IMR-90 (cell line): ENCODE data around the gene CMTR1.

Source experiments
- BHLHE40 ChIP-seq: fragments of 150-350 bp; IDR thresholded peaks from 2 replicates; pipeline ENCODE4 v1.6.1; 2016; ENCODE audit warnings: mild to moderate bottlenecking, low read depth, low read length
- CEBPB ChIP-seq: IDR thresholded peaks from 2 replicates; pipeline ENCODE4 v1.6.1; 2012; ENCODE audit warnings: low read depth, low read length, improper control_type of control experiment
- CTCF ChIP-seq: conservative IDR thresholded peaks from 2 replicates; pipeline ENCODE4 v1.5.1; 2012; ENCODE audit warnings: mild to moderate bottlenecking, low read depth, low read length, improper control_type of control experiment
- ELK1 ChIP-seq: fragments of 150-350 bp; IDR thresholded peaks from 2 replicates; pipeline ENCODE4 v1.6.1; 2016; ENCODE audit warnings: low read depth, mild to moderate bottlenecking, low read length, moderate library complexity, borderline replicate concordance
- MAFK ChIP-seq: IDR thresholded peaks from 2 replicates; pipeline ENCODE4 v1.6.1; 2012; ENCODE audit warnings: low read depth, low read length, improper control_type of control experiment
- MAZ ChIP-seq: IDR thresholded peaks from 2 replicates; pipeline ENCODE4 v1.6.1; 2012; ENCODE audit warnings: low read depth, mild to moderate bottlenecking, low read length, improper control_type of control experiment, moderate library complexity, borderline replicate concordance
- MXI1 ChIP-seq: IDR thresholded peaks from 2 replicates; pipeline ENCODE4 v1.6.1; 2012; ENCODE audit warnings: low read depth, mild to moderate bottlenecking, low read length, moderate library complexity, borderline replicate concordance
- POLR2A ChIP-seq: IDR thresholded peaks from 2 replicates; pipeline ENCODE4 v1.6.1; 2012; ENCODE audit warnings: mild to moderate bottlenecking, low read depth, low read length
- RAD21 ChIP-seq: IDR thresholded peaks from 2 replicates; pipeline ENCODE4 v1.6.1; 2012; ENCODE audit warnings: low read length, improper control_type of control experiment
- RCOR1 ChIP-seq: IDR thresholded peaks from 2 replicates; pipeline ENCODE4 v1.6.1; 2012; ENCODE audit warnings: mild to moderate bottlenecking, low read length, improper control_type of control experiment; ENCODE audit not compliant: insufficient replicate concordance
- RFX5 ChIP-seq: IDR thresholded peaks from 2 replicates; pipeline ENCODE4 v1.8.0; 2012; ENCODE audit warnings: low read depth, mild to moderate bottlenecking, low read length, moderate library complexity
- USF2 ChIP-seq: fragments of 150-350 bp; IDR thresholded peaks from 2 replicates; pipeline ENCODE4 v1.6.1; 2017; ENCODE audit warnings: mild to moderate bottlenecking, antibody characterized with exemption, low read length, low read depth

GRCh38 chr6:37487591-37488380 is 54.8 kb downstream of the CMTR1 start:
- TF ChIP-seq CTCF (no peak), POLR2A (no peak), RFX5 (no peak), MAZ (no peak), ELK1 (no peak), MAFK (no peak), RAD21 (no peak), USF2 (no peak), MXI1 (no peak), CEBPB (no peak), BHLHE40 (no peak), RCOR1 (no peak)
